ENCODE data around the gene OR8B3.

DNA sequence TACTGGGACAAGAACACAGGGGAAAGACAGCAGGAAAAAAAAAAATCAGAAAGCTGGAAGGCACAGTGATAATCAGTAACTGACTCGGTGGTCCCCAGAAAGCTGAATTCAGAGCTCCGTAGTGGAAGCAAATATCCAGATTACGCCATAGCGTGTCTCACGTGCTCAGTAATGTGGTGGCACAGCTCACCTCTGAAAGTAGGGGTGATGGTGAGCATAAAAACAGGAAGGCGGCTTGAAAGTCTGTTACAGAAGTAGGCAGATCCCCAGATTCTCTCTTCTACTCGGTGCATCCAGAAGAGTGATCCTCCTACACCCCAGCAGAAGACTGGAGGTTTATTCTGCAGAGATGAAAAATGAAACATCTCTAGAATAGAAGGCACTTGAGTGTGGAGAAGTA lies 11.1 kb upstream of the OR8B3 start:
- TF ChIP-seq, protein P1, sequence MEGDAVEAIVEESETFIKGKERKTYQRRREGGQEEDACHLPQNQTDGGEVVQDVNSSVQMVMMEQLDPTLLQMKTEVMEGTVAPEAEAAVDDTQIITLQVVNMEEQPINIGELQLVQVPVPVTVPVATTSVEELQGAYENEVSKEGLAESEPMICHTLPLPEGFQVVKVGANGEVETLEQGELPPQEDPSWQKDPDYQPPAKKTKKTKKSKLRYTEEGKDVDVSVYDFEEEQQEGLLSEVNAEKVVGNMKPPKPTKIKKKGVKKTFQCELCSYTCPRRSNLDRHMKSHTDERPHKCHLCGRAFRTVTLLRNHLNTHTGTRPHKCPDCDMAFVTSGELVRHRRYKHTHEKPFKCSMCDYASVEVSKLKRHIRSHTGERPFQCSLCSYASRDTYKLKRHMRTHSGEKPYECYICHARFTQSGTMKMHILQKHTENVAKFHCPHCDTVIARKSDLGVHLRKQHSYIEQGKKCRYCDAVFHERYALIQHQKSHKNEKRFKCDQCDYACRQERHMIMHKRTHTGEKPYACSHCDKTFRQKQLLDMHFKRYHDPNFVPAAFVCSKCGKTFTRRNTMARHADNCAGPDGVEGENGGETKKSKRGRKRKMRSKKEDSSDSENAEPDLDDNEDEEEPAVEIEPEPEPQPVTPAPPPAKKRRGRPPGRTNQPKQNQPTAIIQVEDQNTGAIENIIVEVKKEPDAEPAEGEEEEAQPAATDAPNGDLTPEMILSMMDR (IDR thresholded peaks at IDR 0.05): no peak
- no peak for TF ChIP-seq POLR2A (IDR thresholded peaks at IDR 0.05)

Data from breast epithelium (tissue), 3 donors.